A549 (cell line): Measurements from ENCODE around the gene U2AF1L4. TPM values are rescaled to one million over a fixed set of nuclear protein-coding genes. Genes with fewer than 3 reads are reported as not detected.

Source experiments
- ATAC-seq, 2 experiments: fragments of 200-7000 bp in 1 of 2; fragments of >200 bp in 1 of 2; cut with Nextera tagmentation in 1 of 2; cut with Tn5 transposase in 1 of 2; 3 replicates each; pipeline versions ENCODE4 v1.8.0 to v1.9.1; 2018 to 2020; ENCODE audit warnings: mild to moderate bottlenecking in 1 of 2, moderate library complexity in 1 of 2
- CTCF ChIA-PET: fragments of 300-600 bp; sonication (Branson Sonifier 250); formaldehyde crosslinking; extraction: SDS; loops from one replicate; lab custom pipeline; 2021; ENCODE audit warnings: antibody characterized with exemption, inconsistent platforms; lab: Yijun Ruan, JAX
- POLR2A ChIA-PET: fragments of 350-600 bp; formaldehyde crosslinking; extraction: SDS; loops from one replicate; lab custom pipeline; 2021; ENCODE audit warnings: antibody characterized with exemption, inconsistent platforms; lab: Yijun Ruan, JAX
- DNase-seq, 2 experiments: peaks; one replicate each; pipeline versions ENCODE4 v3.0.0 to v3.0.0-alpha.2; 2011 to 2016; ENCODE audit warnings: low read depth in 1 of 2, low spot score in 1 of 2
- FAIRE-seq: peaks from 2 replicates; lab custom pipeline; 2011; peaks lifted over from hg19 to GRCh38; lab: Jason Lieb, UNC
- H3K27ac ChIP-seq, 2 experiments: fragments of >200 bp; sonication (Bioruptor Twin); formaldehyde crosslinking; 3 replicates each; pipeline ENCODE4 v1.5.1; 2016 to 2017
- H3K4me1 ChIP-seq: fragments of >200 bp; sonication (Bioruptor Twin); formaldehyde crosslinking; 3 replicates; pipeline ENCODE4 v1.6.1; 2016
- H3K4me2 ChIP-seq: fragments of >200 bp; sonication (Bioruptor Twin); formaldehyde crosslinking; 3 replicates; pipeline ENCODE4 v1.6.1; 2016
- H3K4me3 ChIP-seq: fragments of >200 bp; sonication (Bioruptor Twin); formaldehyde crosslinking; 3 replicates; pipeline ENCODE4 v1.5.1; 2016
- H3K9me3 ChIP-seq: fragments of >200 bp; sonication (Bioruptor Twin); formaldehyde crosslinking; 3 replicates; pipeline ENCODE4 v1.6.1; 2016
- BHLHE40 ChIP-seq: IDR thresholded peaks from 2 replicates; pipeline ENCODE4 v1.6.1; 2012; ENCODE audit warnings: low read depth, low read length, inconsistent platforms
- CBX8 ChIP-seq: fragments of 200-600 bp; sonication (generic); IDR thresholded peaks from 2 replicates; pipeline ENCODE4 v1.6.1; 2016
- CTCF ChIP-seq: fragments of >200 bp; sonication (Bioruptor Twin); formaldehyde crosslinking; IDR thresholded peaks from 3 replicates; pipeline ENCODE4 v1.5.1; 2016
- E2F6 ChIP-seq: IDR thresholded peaks from 2 replicates; pipeline ENCODE4 v1.6.1; 2012; ENCODE audit warnings: low read depth, borderline replicate concordance
- ELK1 ChIP-seq: fragments of 150-350 bp; IDR thresholded peaks from 2 replicates; pipeline ENCODE4 v1.6.1; 2014; ENCODE audit warnings: low read depth, mild to moderate bottlenecking, low read length
- EP300 ChIP-seq, 2 experiments: fragments of >200 bp; sonication (Bioruptor Twin); formaldehyde crosslinking; IDR thresholded peaks; 2 replicates in 1 of 2; 3 replicates in 1 of 2; pipeline ENCODE4 v1.6.1; 2016 to 2017
- FOXS1 ChIP-seq: fragments of 250-450 bp; sonication (Bioruptor Pico); IDR thresholded peaks from 2 replicates; pipeline ENCODE4 v1.5.0; 2020; ENCODE audit warnings: mild to moderate bottlenecking, moderate library complexity
- HDAC2 ChIP-seq: fragments of 200-600 bp; sonication (generic); IDR thresholded peaks from 2 replicates; pipeline ENCODE4 v1.6.1; 2016
- HOXB13 ChIP-seq: fragments of 250-450 bp; sonication (Bioruptor Pico); IDR thresholded peaks from 2 replicates; pipeline ENCODE4 v1.5.0; 2020; ENCODE audit warnings: low read depth, mild to moderate bottlenecking, moderate library complexity
- HOXB5 ChIP-seq: fragments of 250-450 bp; sonication (Bioruptor Pico); IDR thresholded peaks from 2 replicates; pipeline ENCODE4 v1.5.0; 2020; ENCODE audit warnings: mild to moderate bottlenecking, moderate library complexity
- KDM1A ChIP-seq: fragments of 200-600 bp; sonication (generic); IDR thresholded peaks from 2 replicates; pipeline ENCODE4 v1.6.1; 2016; ENCODE audit warnings: low read depth, mild to moderate bottlenecking
- MAZ ChIP-seq: fragments of 150-350 bp; IDR thresholded peaks from 2 replicates; pipeline ENCODE4 v1.6.1; 2014; ENCODE audit warnings: antibody characterized with exemption, low read depth, low read length, borderline replicate concordance
- NFE2L2 ChIP-seq: fragments of 150-350 bp; conservative IDR thresholded peaks from 2 replicates; pipeline ENCODE4 v1.6.1; 2014; ENCODE audit warnings: low read length
- NPAS2 ChIP-seq: fragments of 250-450 bp; sonication (Bioruptor Pico); IDR thresholded peaks from 2 replicates; pipeline ENCODE4 v1.8.0; 2022; ENCODE audit warnings: mild to moderate bottlenecking, moderate library complexity, borderline replicate concordance
- NR3C1 ChIP-seq: fragments of >200 bp; sonication (Bioruptor Twin); formaldehyde crosslinking; IDR thresholded peaks from 3 replicates; pipeline ENCODE4 v1.6.1; 2017
- PBX3 ChIP-seq: IDR thresholded peaks from 2 replicates; pipeline ENCODE4 v1.6.1; 2012
- RCOR1 ChIP-seq: fragments of 150-350 bp; IDR thresholded peaks from 2 replicates; pipeline ENCODE4 v1.6.1; 2014; ENCODE audit warnings: antibody characterized with exemption, low read length, low read depth
- REST ChIP-seq: fragments of 200-600 bp; sonication (generic); IDR thresholded peaks from 2 replicates; pipeline ENCODE4 v1.6.1; 2016; ENCODE audit warnings: antibody characterized with exemption, mild to moderate bottlenecking, moderate library complexity
- SMC3 ChIP-seq: fragments of >200 bp; sonication (Bioruptor Twin); formaldehyde crosslinking; IDR thresholded peaks from 3 replicates; pipeline ENCODE4 v1.6.1; 2018; ENCODE audit warnings: inconsistent platforms
- SREBF2 ChIP-seq: fragments of 450-650 bp; IDR thresholded peaks from 2 replicates; pipeline ENCODE4 v1.6.1; 2014; ENCODE audit warnings: mild to moderate bottlenecking, moderate library complexity
- ZC3H11A ChIP-seq: fragments of 450-650 bp; IDR thresholded peaks from 2 replicates; pipeline ENCODE4 v1.6.1; 2014; ENCODE audit warnings: antibody characterized with exemption, mild to moderate bottlenecking
- ZFP36 ChIP-seq: fragments of 450-650 bp; IDR thresholded peaks from 2 replicates; pipeline ENCODE4 v1.6.1; 2014; ENCODE audit warnings: borderline replicate concordance; ENCODE audit not compliant: partially characterized antibody
- ZNF302 ChIP-seq: fragments of 250-450 bp; sonication (Bioruptor Pico); IDR thresholded peaks from 2 replicates; pipeline ENCODE4 v1.9.0; 2021; ENCODE audit warnings: inconsistent platforms, mild to moderate bottlenecking, moderate library complexity
- WGBS: methylation state at CpG from one replicate; pipeline ENCODE4 v1.1.6; 2017; ENCODE audit errors: missing lambda C conversion rate; 5-methylcytosine and 5-hydroxymethylcytosine counted together
- polyA plus RNA-seq, 4 experiments: library from polyadenylated mRNA; depleted of rRNA in 3 of 4; stranded (reverse); fragments of >200 nt; fragmentation: RNase III in 1 of 4; extraction: RNeasy Plus Mini Kit Qiagen cat#74134 plus additional on column Dnase treatment in 1 of 4; gene quantifications; 2 replicates in 3 of 4; 3 replicates in 1 of 4; pipeline ENCODE4 v1.2.3, GENCODE V29; 2011 to 2017
- TF ChIP-seq, protein P1 (sequence below): fragments of 450-650 bp; IDR thresholded peaks from 2 replicates; pipeline ENCODE4 v1.6.1; 2014; ENCODE audit warnings: antibody characterized with exemption
- TF ChIP-seq, protein P2 (sequence below): fragments of 250-450 bp; sonication (Bioruptor Pico); IDR thresholded peaks from 2 replicates; pipeline ENCODE4 v1.5.0; 2020; ENCODE audit warnings: low read depth, mild to moderate bottlenecking, moderate library complexity
- TF ChIP-seq, protein P3 (sequence below): fragments of >200 bp; sonication (Bioruptor Twin); formaldehyde crosslinking; IDR thresholded peaks from 2 replicates; pipeline ENCODE4 v1.6.1; 2016
- TF ChIP-seq, protein P4 (sequence below): fragments of >200 bp; sonication (Bioruptor Twin); formaldehyde crosslinking; IDR thresholded peaks from 3 replicates; pipeline ENCODE4 v1.6.1; 2016

Gene U2AF1L4
- polyA plus RNA-seq, 2 of the 4 experiments (the other 2 are of a cell fraction) = 41.1 to 42.8 TPM

- WGBS = 2% methylated on average over 43 of the region's 50 CpGs
- POLR2A ChIA-PET = interaction anchor here (0.6 to 1.6 kb wide), 12 partner anchors 10 to 352 kb away, joined by 3 to 14 read pairs (median 4); partner anchors contain the start of genes COX6B1, LIN37, NFKBID and PSENEN
- CTCF ChIA-PET = interaction anchor here (0.7 to 13.6 kb wide), 15 partner anchors 10 to 350 kb away, joined by 3 to 161 read pairs (median 5); partner anchors contain the start of genes PSENEN and U2AF1L4
- Histone ChIP-seq H3K4me2 (peak overlapping the region; percentile 88), H3K4me1 (no peaks in the 10 kb centered on the region), H3K9me3 (no peaks in the 10 kb centered on the region), H3K4me3 (peak overlapping the region; percentile 53), H3K27ac (peak overlapping the region; percentile 52 to 80)
- ATAC-seq = peak; percentile 98 to 99
- peak; percentile 100 for DNase-seq
- FAIRE-seq = peak; percentile 100
- peak; percentile 70 for TF ChIP-seq E2F6
- TF ChIP-seq NR3C1 = no peak
- no peak for TF ChIP-seq HDAC2
- TF ChIP-seq SMC3 = no peak
- peak; percentile 77 for TF ChIP-seq REST
- no peak for TF ChIP-seq CBX8
- no peak for TF ChIP-seq EP300 (IDR thresholded peaks at IDR 0.05)
- TF ChIP-seq FOXS1 (CRISPR knock-in tag) = no peak
- TF ChIP-seq ZFP36 = no peak
- TF ChIP-seq ELK1 = no peak
- no peak for TF ChIP-seq CTCF
- TF ChIP-seq NPAS2 = no peak
- no peak for TF ChIP-seq BHLHE40
- no peak for TF ChIP-seq ZC3H11A
- no peak for TF ChIP-seq HOXB5 (CRISPR knock-in tag)
- TF ChIP-seq RCOR1 = no peak
- TF ChIP-seq NFE2L2 = no peak
- TF ChIP-seq, protein P1, sequence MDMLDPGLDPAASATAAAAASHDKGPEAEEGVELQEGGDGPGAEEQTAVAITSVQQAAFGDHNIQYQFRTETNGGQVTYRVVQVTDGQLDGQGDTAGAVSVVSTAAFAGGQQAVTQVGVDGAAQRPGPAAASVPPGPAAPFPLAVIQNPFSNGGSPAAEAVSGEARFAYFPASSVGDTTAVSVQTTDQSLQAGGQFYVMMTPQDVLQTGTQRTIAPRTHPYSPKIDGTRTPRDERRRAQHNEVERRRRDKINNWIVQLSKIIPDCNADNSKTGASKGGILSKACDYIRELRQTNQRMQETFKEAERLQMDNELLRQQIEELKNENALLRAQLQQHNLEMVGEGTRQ = no peak
- no peak for TF ChIP-seq SREBF2
- TF ChIP-seq, protein P2, sequence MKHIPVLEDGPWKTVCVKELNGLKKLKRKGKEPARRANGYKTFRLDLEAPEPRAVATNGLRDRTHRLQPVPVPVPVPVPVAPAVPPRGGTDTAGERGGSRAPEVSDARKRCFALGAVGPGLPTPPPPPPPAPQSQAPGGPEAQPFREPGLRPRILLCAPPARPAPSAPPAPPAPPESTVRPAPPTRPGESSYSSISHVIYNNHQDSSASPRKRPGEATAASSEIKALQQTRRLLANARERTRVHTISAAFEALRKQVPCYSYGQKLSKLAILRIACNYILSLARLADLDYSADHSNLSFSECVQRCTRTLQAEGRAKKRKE = no peak
- no peak; the same call in 1 of the 2 replicates for TF ChIP-seq HOXB13
- peak; percentile 100 for TF ChIP-seq PBX3
- TF ChIP-seq ZNF302 (CRISPR knock-in tag) = no peak
- 0 out of 2 replicates have a peak, but pooled peaks have one; percentile 4 for TF ChIP-seq MAZ
- TF ChIP-seq KDM1A = 0 out of 2 replicates have a peak, but pooled peaks have one; percentile 8
- TF ChIP-seq, protein P3, sequence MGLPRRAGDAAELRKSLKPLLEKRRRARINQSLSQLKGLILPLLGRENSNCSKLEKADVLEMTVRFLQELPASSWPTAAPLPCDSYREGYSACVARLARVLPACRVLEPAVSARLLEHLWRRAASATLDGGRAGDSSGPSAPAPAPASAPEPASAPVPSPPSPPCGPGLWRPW = no peak
- TF ChIP-seq, protein P4, sequence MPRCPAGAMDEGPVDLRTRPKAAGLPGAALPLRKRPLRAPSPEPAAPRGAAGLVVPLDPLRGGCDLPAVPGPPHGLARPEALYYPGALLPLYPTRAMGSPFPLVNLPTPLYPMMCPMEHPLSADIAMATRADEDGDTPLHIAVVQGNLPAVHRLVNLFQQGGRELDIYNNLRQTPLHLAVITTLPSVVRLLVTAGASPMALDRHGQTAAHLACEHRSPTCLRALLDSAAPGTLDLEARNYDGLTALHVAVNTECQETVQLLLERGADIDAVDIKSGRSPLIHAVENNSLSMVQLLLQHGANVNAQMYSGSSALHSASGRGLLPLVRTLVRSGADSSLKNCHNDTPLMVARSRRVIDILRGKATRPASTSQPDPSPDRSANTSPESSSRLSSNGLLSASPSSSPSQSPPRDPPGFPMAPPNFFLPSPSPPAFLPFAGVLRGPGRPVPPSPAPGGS = peak; percentile 49; the same call in 1 of the 3 replicates
These were observed 42.8 kb downstream of the U2AF1L4 start for GRCh38 chr19:35702223-35703012.
